Smooth muscle cell (in vitro differentiated cells): ENCODE data around the gene CRTAC1. TPM values are rescaled to one million over a fixed set of nuclear protein-coding genes. Genes with fewer than 3 reads are reported as not detected.

Experiments used
- DNase-seq: peaks from one replicate; lab custom pipeline; 2025; ENCODE audit not compliant: unreplicated experiment; lab: John Stamatoyannopoulos, UW
- H2AFZ ChIP-seq: fragments of 200-600 bp; sonication (generic); 2 replicates; pipeline ENCODE4 v1.6.0; 2016; ENCODE audit warnings: antibody characterized with exemption, low read depth, mild to moderate bottlenecking
- H3F3A ChIP-seq: fragments of 200-600 bp; sonication (generic); 2 replicates; pipeline ENCODE4 v1.6.0; 2017; ENCODE audit warnings: antibody characterized with exemption, low read depth
- H3K27ac ChIP-seq: fragments of 200-600 bp; sonication (generic); 2 replicates; pipeline ENCODE4 v1.5.1; 2016; ENCODE audit warnings: low read depth, mild to moderate bottlenecking
- H3K27me3 ChIP-seq: fragments of 200-600 bp; sonication (generic); 2 replicates; pipeline ENCODE4 v1.6.1; 2016; ENCODE audit warnings: low read depth, mild to moderate bottlenecking
- H3K36me3 ChIP-seq: fragments of 200-600 bp; sonication (generic); 2 replicates; pipeline ENCODE4 v1.5.1; 2016; ENCODE audit warnings: low read depth
- H3K4me1 ChIP-seq: fragments of 200-600 bp; sonication (generic); 2 replicates; pipeline ENCODE4 v1.5.1; 2016; ENCODE audit warnings: low read depth
- H3K4me2 ChIP-seq: fragments of 200-600 bp; sonication (generic); 2 replicates; pipeline ENCODE4 v1.6.0; 2016; ENCODE audit warnings: mild to moderate bottlenecking
- H3K4me3 ChIP-seq: fragments of 200-600 bp; sonication (generic); 2 replicates; pipeline ENCODE4 v1.5.1; 2016; ENCODE audit warnings: mild to moderate bottlenecking
- H3K79me2 ChIP-seq: fragments of 200-600 bp; sonication (generic); 2 replicates; pipeline ENCODE4 v1.6.0; 2016; ENCODE audit warnings: low read depth, mild to moderate bottlenecking
- H3K9ac ChIP-seq: fragments of 200-600 bp; sonication (generic); 2 replicates; pipeline ENCODE4 v1.6.0; 2016; ENCODE audit warnings: low read depth
- H3K9me3 ChIP-seq: fragments of 200-600 bp; sonication (generic); replicated peaks from 2 replicates; pipeline ENCODE4 v1.5.1; 2016; ENCODE audit warnings: low read depth
- H4K20me1 ChIP-seq: fragments of 200-600 bp; sonication (generic); 2 replicates; pipeline ENCODE4 v1.6.0; 2016; ENCODE audit warnings: low read depth
- CTCF ChIP-seq: fragments of 200-600 bp; sonication (generic); IDR thresholded peaks from 2 replicates; pipeline ENCODE4 v1.5.1; 2017; ENCODE audit warnings: borderline replicate concordance, mild to moderate bottlenecking, antibody characterized with exemption; ENCODE audit not compliant: insufficient read depth, poor library complexity, severe bottlenecking
- WGBS: methylation state at CpG from one replicate; pipeline ENCODE4 v1.1.7; 2016; ENCODE audit warnings: low lambda C conversion rate; 5-methylcytosine and 5-hydroxymethylcytosine counted together
- polyA plus RNA-seq: library from polyadenylated mRNA; unstranded; fragments of >200 nt; fragmentation: Nextera tagmentation; extraction: Ambion mirVana; gene quantifications from 2 replicates; pipeline ENCODE4 v1.2.1, GENCODE V29; 2016
- total RNA-seq: library from RNA; depleted of rRNA; stranded (reverse); fragments of >200 nt; gene quantifications from 2 replicates; pipeline ENCODE4 v1.2.3, GENCODE V29; 2014

Gene CRTAC1
- total and polyA plus RNA-seq, 2 experiments from 2014 or later: 0.31 to 0.65 TPM

- H3K4me2 ChIP-seq: no peak overlapping the region
- no peaks in the 10 kb centered on the region for H3K9me3 ChIP-seq
- H3K4me1 ChIP-seq: no peaks in the 10 kb centered on the region
- WGBS: 73% methylated on average over 4 of the region's 4 CpGs
- no peak overlapping the region for H3K27ac ChIP-seq
- no peak for TF ChIP-seq CTCF
- no peak for DNase-seq
- H4K20me1 ChIP-seq: no peaks in the 10 kb centered on the region
- H2AFZ ChIP-seq: no peak overlapping the region
- H3K27me3 ChIP-seq: peaks cover 48% of the 10 kb centered on the region
- H3K4me3 ChIP-seq: no peak overlapping the region
- H3F3A ChIP-seq: no peaks in the 10 kb centered on the region
- no peak overlapping the region for H3K9ac ChIP-seq
- H3K79me2 ChIP-seq: no peaks in the 10 kb centered on the region
- no peaks in the 10 kb centered on the region for H3K36me3 ChIP-seq
These were observed 10.6 kb downstream of the CRTAC1 start for GRCh38 chr10:98019784-98020183.

GRCh38 chr10:98016772-98017475 is 13.5 kb downstream of the CRTAC1 start:
- 91% methylated on average over 10 of the region's 10 CpGs for WGBS
- Histone ChIP-seq H3K4me2 (no peak overlapping the region), H3K9me3 (no peaks in the 10 kb centered on the region), H4K20me1 (no peaks in the 10 kb centered on the region), H3K79me2 (no peaks in the 10 kb centered on the region), H3K4me3 (no peak overlapping the region), H3K27ac (no peak overlapping the region), H3K9ac (no peak overlapping the region), H3K27me3 (peaks cover 52% of the 10 kb centered on the region), H2AFZ (no peak overlapping the region), H3F3A (no peaks in the 10 kb centered on the region), H3K4me1 (no peaks in the 10 kb centered on the region), H3K36me3 (no peaks in the 10 kb centered on the region)
- DNase-seq: no peak
- no peak for TF ChIP-seq CTCF

- Histone ChIP-seq H3K27me3 (peaks cover 57% of the 10 kb centered on the region), H3K9ac (no peak overlapping the region), H3K4me1 (no peaks in the 10 kb centered on the region), H3K79me2 (no peaks in the 10 kb centered on the region), H3K9me3 (no peaks in the 10 kb centered on the region), H3K36me3 (no peaks in the 10 kb centered on the region), H3K27ac (no peak overlapping the region), H4K20me1 (no peaks in the 10 kb centered on the region), H3K4me3 (no peak overlapping the region), H2AFZ (no peak overlapping the region), H3F3A (no peaks in the 10 kb centered on the region), H3K4me2 (no peak overlapping the region)
- 94% methylated on average over 3 of the region's 3 CpGs for WGBS
- TF ChIP-seq CTCF: no peak
- DNase-seq: no peak
These were observed 16.6 kb downstream of the CRTAC1 start for GRCh38 chr10:98013776-98014175.

GRCh38 chr10:98013122-98013521 is 17.3 kb downstream of the CRTAC1 start:
- Histone ChIP-seq H3K4me1 (no peaks in the 10 kb centered on the region), H3K27ac (no peak overlapping the region), H3K27me3 (peaks cover 62% of the 10 kb centered on the region), H3K9ac (no peak overlapping the region), H3K36me3 (no peaks in the 10 kb centered on the region), H2AFZ (no peak overlapping the region), H3F3A (no peaks in the 10 kb centered on the region), H3K9me3 (no peaks in the 10 kb centered on the region), H3K4me3 (no peak overlapping the region), H3K4me2 (no peak overlapping the region), H4K20me1 (no peaks in the 10 kb centered on the region), H3K79me2 (no peaks in the 10 kb centered on the region)
- WGBS: 68% methylated on average over 4 of the region's 4 CpGs
- no peak for DNase-seq
- TF ChIP-seq CTCF: no peak
